ENCODE data around the gene ZNF497. TPM values are rescaled to one million over a fixed set of nuclear protein-coding genes. Genes with fewer than 3 reads are reported as not detected.

Gene ZNF497
- total and polyA plus RNA-seq, 10 donors = 0.44 to 3.0 (median 1.0) TPM

- intact Hi-C loops (cut with DNase I; ENCODE audit: low total_unique reads) = no loop called here
- Histone ChIP-seq H3K4me3 (no peak overlapping the region), H3K27me3 (replicated peaks in 1 of 7) (peaks cover 0 to 39% (median 18%) of the 10 kb centered on the region in 7 donors), H3K27ac (no peak overlapping the region), H3K4me1 (peaks cover 7 to 41% (median 29%) of the 10 kb centered on the region in 6 donors), H3K36me3 (peaks cover 0 to 20% (median 18%) of the 10 kb centered on the region in 6 donors), H3K9me3 (no peaks in the 10 kb centered on the region)
- WGBS, 5 donors = 93 to 98% (median 95%) methylated on average over 5 to 6 of the region's 6 CpGs
- DNase-seq = no peak
- no peak for TF ChIP-seq POLR2A (IDR thresholded peaks at IDR 0.05)
- no peak for TF ChIP-seq POLR2AphosphoS5 (IDR thresholded peaks at IDR 0.05)
- no peak for TF ChIP-seq CTCF (IDR thresholded peaks at IDR 0.05 in 8 of 11, conservative IDR thresholded peaks at IDR 0.05 in 3 of 11)
These were observed 36.0 kb upstream of the ZNF497 start for GRCh38 chr19:58398545-58398944.

GRCh38 chr19:58398087-58398486 lies 35.5 kb upstream of the ZNF497 start:
- H3K4me1 ChIP-seq = peaks cover 7 to 41% (median 29%) of the 10 kb centered on the region in 6 donors
- H3K36me3 ChIP-seq = peaks cover 3 to 25% (median 22%) of the 10 kb centered on the region in 6 donors
- intact Hi-C loops (cut with DNase I; ENCODE audit: low total_unique reads) = no loop called here
- H3K27me3 ChIP-seq (replicated peaks in 1 of 7) = peaks cover 0 to 39% (median 18%) of the 10 kb centered on the region in 7 donors
- H3K9me3 ChIP-seq = no peaks in the 10 kb centered on the region
- TF ChIP-seq CTCF (IDR thresholded peaks at IDR 0.05 in 8 of 11, conservative IDR thresholded peaks at IDR 0.05 in 3 of 11) (no peak), POLR2A (IDR thresholded peaks at IDR 0.05) (no peak), POLR2AphosphoS5 (IDR thresholded peaks at IDR 0.05) (no peak)
- DNase-seq = no peak
- 79 to 88% (median 85%) methylated on average over 4 of the region's 4 CpGs for WGBS, 5 donors
- no peak overlapping the region for H3K4me3 ChIP-seq
- no peak overlapping the region for H3K27ac ChIP-seq

- peaks cover 7 to 41% (median 29%) of the 10 kb centered on the region in 6 donors for H3K4me1 ChIP-seq
- H3K27me3 ChIP-seq (replicated peaks in 1 of 7) = peaks cover 0 to 39% (median 18%) of the 10 kb centered on the region in 7 donors
- H3K9me3 ChIP-seq = no peaks in the 10 kb centered on the region
- no peak for DNase-seq
- 59 to 71% (median 69%) methylated on average over 4 to 7 of the region's 7 CpGs for WGBS, 5 donors
- H3K27ac ChIP-seq = no peak overlapping the region
- TF ChIP-seq CTCF (IDR thresholded peaks at IDR 0.05 in 8 of 11, conservative IDR thresholded peaks at IDR 0.05 in 3 of 11) (no peak), POLR2AphosphoS5 (IDR thresholded peaks at IDR 0.05) (no peak), POLR2A (IDR thresholded peaks at IDR 0.05) (no peak)
- H3K36me3 ChIP-seq = peaks cover 3 to 30% (median 27%) of the 10 kb centered on the region in 6 donors
- intact Hi-C loops (cut with DNase I; ENCODE audit: low total_unique reads) = no loop called here
- H3K4me3 ChIP-seq = no peak overlapping the region
These were observed 35.0 kb upstream of the ZNF497 start for GRCh38 chr19:58397533-58398037.

GRCh38 chr19:58396691-58397532 lies 34.4 kb upstream of the ZNF497 start:
- 29 to 58% (median 34%) methylated on average over 16 to 58 of the region's 58 CpGs for WGBS, 5 donors

More at GRCh38 chr19:58396691-58397532, 34.4 kb upstream of the ZNF497 start:
- Histone ChIP-seq H3K27me3 (replicated peaks in 1 of 7) (peaks cover 0 to 39% (median 18%) of the 10 kb centered on the region in 7 donors), H3K36me3 (peaks cover 3 to 37% (median 32%) of the 10 kb centered on the region in 6 donors), H3K4me3 (peak overlapping the region in 2 of 8 donors; percentile 25 to 58), H3K27ac (no peak overlapping the region), H3K9me3 (no peaks in the 10 kb centered on the region), H3K4me1 (peaks cover 7 to 41% (median 26%) of the 10 kb centered on the region in 6 donors)
- TF ChIP-seq POLR2A (IDR thresholded peaks at IDR 0.05) = no peak
- TF ChIP-seq CTCF (IDR thresholded peaks at IDR 0.05 in 8 of 11, conservative IDR thresholded peaks at IDR 0.05 in 3 of 11) = no peak
- intact Hi-C loops (cut with DNase I; ENCODE audit: low total_unique reads) = no loop called here
- DNase-seq = no peak
